ENCODE data around the gene PDIA2. TPM values are rescaled to one million over a fixed set of nuclear protein-coding genes. Genes with fewer than 3 reads are reported as not detected.
"Not testable (repeated sequence)": the region's sequence is repeated elsewhere in the genome, so short reads cannot be mapped to it uniquely, and the experiment has no call there.

PDIA2 gene
- total RNA-seq, 2 experiments from 2014 or later, result not detected

- DNase-seq, result no peak
- H3K36me3 Mint-ChIP-seq (ENCODE audit: low read depth), result peaks cover 2% of the 10 kb centered on the region
- H3K9me3 Mint-ChIP-seq, result no peaks in the 10 kb centered on the region
- H3K27me3 Mint-ChIP-seq, result no peaks in the 10 kb centered on the region
- ChIA-PET POLR2A (no interaction called here), CTCF (interaction anchor here (1.0 to 1.5 kb wide), 2 partner anchors 11 to 28 kb away, joined by 3 to 4 read pairs; no protein-coding TSS in a partner anchor)
- H3K27ac Mint-ChIP-seq, result no peak overlapping the region
- H3K4me1 Mint-ChIP-seq, result peaks cover 42% of the 10 kb centered on the region
- H3K4me3 Mint-ChIP-seq, result no peak overlapping the region
These were observed 38.6 kb downstream of the PDIA2 start for GRCh38 chr16:321532-321931.

GRCh38 chr16:322476-323143 is 39.6 kb downstream of the PDIA2 start:
- H3K27ac Mint-ChIP-seq, result no peak overlapping the region
- H3K27me3 Mint-ChIP-seq, result no peaks in the 10 kb centered on the region
- peaks cover 48% of the 10 kb centered on the region for H3K4me1 Mint-ChIP-seq
- CTCF ChIA-PET, result interaction anchor here (1.5 kb wide), 1 partner anchor 27 kb away, joined by 4 read pairs; no protein-coding TSS in a partner anchor
- H3K36me3 Mint-ChIP-seq (ENCODE audit: low read depth), result peaks cover 2% of the 10 kb centered on the region
- no peak overlapping the region for H3K4me3 Mint-ChIP-seq
- H3K9me3 Mint-ChIP-seq, result no peaks in the 10 kb centered on the region
- no peak for DNase-seq
- POLR2A ChIA-PET, result no interaction called here

- Mint-ChIP-seq H3K9me3 (no peaks in the 10 kb centered on the region), H3K4me3 (peak overlapping the region; percentile 51), H3K4me1 (peaks cover 47% of the 10 kb centered on the region), H3K36me3 (ENCODE audit: low read depth) (peaks cover under 1% of the 10 kb centered on the region), H3K27ac (peak overlapping the region; percentile 76), H3K27me3 (no peaks in the 10 kb centered on the region)
- CTCF ChIA-PET, result interaction anchor here (0.6 to 1.2 kb wide), 2 partner anchors 10 to 220 kb away, joined by 3 to 4 read pairs; no protein-coding TSS in a partner anchor
- POLR2A ChIA-PET, result interaction anchor here (0.5 kb wide), 1 partner anchor 59 kb away, joined by 3 read pairs; no protein-coding TSS in a partner anchor
- no peak for DNase-seq
These were observed 41.2 kb downstream of the PDIA2 start for GRCh38 chr16:324201-324450.

GRCh38 chr16:324451-325334 is 41.7 kb downstream of the PDIA2 start:
- no peaks in the 10 kb centered on the region for H3K27me3 Mint-ChIP-seq
- no peaks in the 10 kb centered on the region for H3K36me3 Mint-ChIP-seq (ENCODE audit: low read depth)
- peak overlapping the region; percentile 51 for H3K4me3 Mint-ChIP-seq
- peaks cover 47% of the 10 kb centered on the region for H3K4me1 Mint-ChIP-seq
- ChIA-PET CTCF (interaction anchor here (0.6 to 1.2 kb wide), 3 partner anchors 11 to 221 kb away, joined by 3 to 4 read pairs (median 3); no protein-coding TSS in a partner anchor), POLR2A (interaction anchor here (0.5 kb wide), 1 partner anchor 58 kb away, joined by 3 read pairs; no protein-coding TSS in a partner anchor)
- no peaks in the 10 kb centered on the region for H3K9me3 Mint-ChIP-seq
- peak; percentile 70 for DNase-seq
- H3K27ac Mint-ChIP-seq, result peak overlapping the region; percentile 79

- no peaks in the 10 kb centered on the region for H3K9me3 Mint-ChIP-seq
- POLR2A ChIA-PET, result no interaction called here
- DNase-seq, result no peak
- peak overlapping the region; percentile 51 for H3K4me3 Mint-ChIP-seq
- H3K27ac Mint-ChIP-seq, result peak overlapping the region; percentile 79
- CTCF ChIA-PET, result interaction anchor here (0.9 to 1.3 kb wide), 3 partner anchors 19 to 98 kb away, joined by 3 read pairs; no protein-coding TSS in a partner anchor
- no peaks in the 10 kb centered on the region for H3K27me3 Mint-ChIP-seq
- H3K4me1 Mint-ChIP-seq, result peaks cover 43% of the 10 kb centered on the region
- H3K36me3 Mint-ChIP-seq (ENCODE audit: low read depth), result peaks cover 4% of the 10 kb centered on the region
These were observed 42.6 kb downstream of the PDIA2 start for GRCh38 chr16:325375-326145.

- Mint-ChIP-seq H3K27ac (no peak overlapping the region), H3K36me3 (ENCODE audit: low read depth) (peaks cover 6% of the 10 kb centered on the region), H3K4me3 (no peak overlapping the region), H3K27me3 (no peaks in the 10 kb centered on the region), H3K9me3 (no peaks in the 10 kb centered on the region), H3K4me1 (peaks cover 31% of the 10 kb centered on the region)
- ChIA-PET POLR2A (no interaction called here), CTCF (no interaction called here)
- DNase-seq, result no peak
These were observed 47.8 kb downstream of the PDIA2 start for GRCh38 chr16:330741-331140.

- H3K4me1 Mint-ChIP-seq, result peaks cover 32% of the 10 kb centered on the region
- DNase-seq; CTCF ChIA-PET; H3K9me3 Mint-ChIP-seq; H3K27me3 Mint-ChIP-seq; H3K36me3 Mint-ChIP-seq (ENCODE audit: low read depth); H3K4me3 Mint-ChIP-seq; POLR2A ChIA-PET; H3K27ac Mint-ChIP-seq: not testable (repeated sequence)
These were observed 48.3 kb downstream of the PDIA2 start for GRCh38 chr16:331181-331814.

GRCh38 chr16:333406-334094 is 50.6 kb downstream of the PDIA2 start:
- CTCF ChIA-PET, result no interaction called here
- H3K9me3 Mint-ChIP-seq, result no peaks in the 10 kb centered on the region
- H3K27me3 Mint-ChIP-seq, result no peaks in the 10 kb centered on the region
- no peak for DNase-seq
- peaks cover 27% of the 10 kb centered on the region for H3K4me1 Mint-ChIP-seq
- H3K27ac Mint-ChIP-seq, result no peak overlapping the region
- no peak overlapping the region for H3K4me3 Mint-ChIP-seq
- POLR2A ChIA-PET, result interaction anchor here (0.6 kb wide), 1 partner anchor 195 kb away, joined by 5 read pairs; no protein-coding TSS in a partner anchor
- peaks cover 6% of the 10 kb centered on the region for H3K36me3 Mint-ChIP-seq (ENCODE audit: low read depth)

GRCh38 chr16:334164-334832 is 51.3 kb downstream of the PDIA2 start:
- H3K36me3 Mint-ChIP-seq (ENCODE audit: low read depth); POLR2A ChIA-PET; H3K27me3 Mint-ChIP-seq; H3K4me3 Mint-ChIP-seq; CTCF ChIA-PET; H3K27ac Mint-ChIP-seq; H3K9me3 Mint-ChIP-seq; DNase-seq: not testable (repeated sequence)
- H3K4me1 Mint-ChIP-seq, result peaks cover 30% of the 10 kb centered on the region

- H3K4me1 Mint-ChIP-seq, result peaks cover 35% of the 10 kb centered on the region
- H3K4me3 Mint-ChIP-seq, DNase-seq, CTCF ChIA-PET, H3K9me3 Mint-ChIP-seq, H3K27ac Mint-ChIP-seq, POLR2A ChIA-PET, H3K27me3 Mint-ChIP-seq: not testable (repeated sequence)
- H3K36me3 Mint-ChIP-seq (ENCODE audit: low read depth), result peaks cover 12% of the 10 kb centered on the region
These were observed 52.1 kb downstream of the PDIA2 start for GRCh38 chr16:334861-335632.

- CTCF ChIA-PET, result interaction anchor here (0.7 kb wide), 2 partner anchors 92 to 232 kb away, joined by 3 read pairs; no protein-coding TSS in a partner anchor
- H3K9me3 Mint-ChIP-seq, result no peaks in the 10 kb centered on the region
- no peak overlapping the region for H3K27ac Mint-ChIP-seq
- DNase-seq, result no peak
- no peak overlapping the region for H3K4me3 Mint-ChIP-seq
- H3K4me1 Mint-ChIP-seq, result peaks cover 39% of the 10 kb centered on the region
- H3K36me3 Mint-ChIP-seq (ENCODE audit: low read depth), result peaks cover 12% of the 10 kb centered on the region
- H3K27me3 Mint-ChIP-seq, result no peaks in the 10 kb centered on the region
- POLR2A ChIA-PET, result no interaction called here
These were observed 53.3 kb downstream of the PDIA2 start for GRCh38 chr16:336269-336668.

All from activated CD4-positive, alpha-beta T cell treated with anti-CD3 and anti-CD28 coated beads, Interleukin-2, amount 10 ng/mL, durations not matched to agents 7 days and 5 days (primary cell).